Subcutaneous abdominal adipose tissue (tissue), 5 donors: ENCODE data around the gene PBXIP1.
A peak's percentile ranks its signal among the peaks of the same experiment; 100 is the strongest.

Experiments used
- H3K27ac ChIP-seq: one replicate; pipeline ENCODE4 v1.7.0; 2013; ENCODE audit warnings: low read depth, mild to moderate bottlenecking, inconsistent platforms, low read length, moderate library complexity
- H3K27me3 ChIP-seq, 5 donors: one replicate each; pipeline ENCODE4 v1.7.0; 2013; ENCODE audit warnings: low read length in 5 of 5, inconsistent platforms in 1 of 5; ENCODE audit not compliant: control insufficient read depth in 5 of 5, insufficient read depth in 4 of 5
- H3K36me3 ChIP-seq, 5 donors: one replicate each; pipeline ENCODE4 v1.7.0; 2013; ENCODE audit warnings: low read length in 5 of 5; ENCODE audit not compliant: control insufficient read depth in 5 of 5, insufficient read depth in 5 of 5
- H3K4me1 ChIP-seq, 5 donors: one replicate each; pipeline ENCODE4 v1.7.0; 2013; ENCODE audit warnings: low read length in 5 of 5, mild to moderate bottlenecking in 3 of 5, moderate library complexity in 1 of 5; ENCODE audit not compliant: control insufficient read depth in 5 of 5, insufficient read depth in 5 of 5
- H3K4me3 ChIP-seq, 5 donors: one replicate each; pipeline ENCODE4 v1.7.0; 2013; ENCODE audit warnings: low read length in 5 of 5, low read depth in 1 of 5
- H3K9ac ChIP-seq, 5 donors: one replicate each; pipeline ENCODE4 v1.7.0; 2013; ENCODE audit warnings: low read length in 5 of 5, mild to moderate bottlenecking in 4 of 5, moderate library complexity in 3 of 5
- H3K9me3 ChIP-seq, 5 donors: one replicate each; pipeline ENCODE4 v1.7.0; 2013; ENCODE audit warnings: low read length in 5 of 5; ENCODE audit not compliant: control insufficient read depth in 5 of 5
- donor health status: healthy.
- donor health status: healthy.
- donor health status: healthy.
- donor health status: healthy.
- donor health status: healthy.

Gene PBXIP1

GRCh38 chr1:154937988-154938386 is 17.9 kb downstream of the PBXIP1 start:
- Histone ChIP-seq H3K4me3 (peak overlapping the region in 4 of 5 donors; percentile 95 to 99 (median 96)), H3K27ac (peak overlapping the region; percentile 100), H3K4me1 (peaks cover 11 to 57% (median 52%) of the 10 kb centered on the region in 5 donors), H3K27me3 (no peaks in the 10 kb centered on the region), H3K36me3 (no peaks in the 10 kb centered on the region), H3K9me3 (no peaks in the 10 kb centered on the region), H3K9ac (peak overlapping the region; percentile 82 to 97 (median 94))

GRCh38 chr1:154937085-154937987 is 18.6 kb downstream of the PBXIP1 start:
- no peaks in the 10 kb centered on the region for H3K27me3 ChIP-seq
- H3K4me1 ChIP-seq, result peaks cover 7 to 51% (median 46%) of the 10 kb centered on the region in 5 donors
- peak overlapping the region; percentile 100 for H3K27ac ChIP-seq
- peak overlapping the region; percentile 82 to 97 (median 94) for H3K9ac ChIP-seq
- peak overlapping the region; percentile 85 to 99 (median 95) for H3K4me3 ChIP-seq
- no peaks in the 10 kb centered on the region for H3K9me3 ChIP-seq
- H3K36me3 ChIP-seq, result peaks cover 0 to under 1% (median 0%) of the 10 kb centered on the region in 5 donors

- H3K36me3 ChIP-seq, result peaks cover 0 to 7% (median 5%) of the 10 kb centered on the region in 5 donors
- no peaks in the 10 kb centered on the region for H3K9me3 ChIP-seq
- no peaks in the 10 kb centered on the region for H3K27me3 ChIP-seq
- H3K4me1 ChIP-seq, result peaks cover 2 to 44% (median 39%) of the 10 kb centered on the region in 5 donors
- H3K27ac ChIP-seq, result peak within 1 kb of the TSS; percentile 100
- H3K9ac ChIP-seq, result peak within 1 kb of the TSS; percentile 83 to 97 (median 94)
- H3K4me3 ChIP-seq, result peak within 1 kb of the TSS; percentile 85 to 99 (median 95)
Measured at GRCh38 chr1:154936555-154937084, 19.3 kb downstream of the PBXIP1 start, which contains the start of gene PMVK. Gene PMVK (minus strand): TSS chr1:154936719. CDS start chr1:154936685, 34 bp downstream.

- H3K36me3 ChIP-seq, result peaks cover 0 to 12% (median 8%) of the 10 kb centered on the region in 5 donors
- H3K4me1 ChIP-seq, result peaks cover 0 to 37% (median 32%) of the 10 kb centered on the region in 5 donors
- H3K4me3 ChIP-seq, result peak overlapping the region; percentile 85 to 99 (median 95)
- peak overlapping the region; percentile 100 for H3K27ac ChIP-seq
- H3K9me3 ChIP-seq, result no peaks in the 10 kb centered on the region
- peak overlapping the region; percentile 83 to 97 (median 94) for H3K9ac ChIP-seq
- no peaks in the 10 kb centered on the region for H3K27me3 ChIP-seq
Measured at GRCh38 chr1:154935749-154936554, 19.9 kb downstream of the PBXIP1 start.

GRCh38 chr1:154934358-154934948 is 21.4 kb downstream of the PBXIP1 start:
- H3K9me3 ChIP-seq, result no peaks in the 10 kb centered on the region
- no peaks in the 10 kb centered on the region for H3K27me3 ChIP-seq
- peaks cover 0 to 26% (median 20%) of the 10 kb centered on the region in 5 donors for H3K4me1 ChIP-seq
- H3K9ac ChIP-seq, result no peak overlapping the region
- H3K36me3 ChIP-seq, result peaks cover 0 to 23% (median 14%) of the 10 kb centered on the region in 5 donors
- H3K27ac ChIP-seq, result no peak overlapping the region
- no peak overlapping the region for H3K4me3 ChIP-seq

GRCh38 chr1:154931940-154932487 is 23.9 kb downstream of the PBXIP1 start:
- no peak overlapping the region for H3K27ac ChIP-seq
- peaks cover 0 to 40% (median 27%) of the 10 kb centered on the region in 5 donors for H3K36me3 ChIP-seq
- H3K4me3 ChIP-seq, result no peak overlapping the region
- H3K9ac ChIP-seq, result no peak overlapping the region
- H3K4me1 ChIP-seq, result peaks cover 0 to 15% (median 13%) of the 10 kb centered on the region in 5 donors
- H3K27me3 ChIP-seq, result no peaks in the 10 kb centered on the region
- H3K9me3 ChIP-seq, result no peaks in the 10 kb centered on the region

- Histone ChIP-seq H3K27ac (no peak overlapping the region), H3K36me3 (peaks cover 0 to 80% (median 65%) of the 10 kb centered on the region in 5 donors)
Measured at GRCh38 chr1:154926201-154926600, 29.7 kb downstream of the PBXIP1 start.

GRCh38 chr1:154925335-154926170 is 30.3 kb downstream of the PBXIP1 start:
- H3K9ac ChIP-seq, result peak overlapping the region in 1 of 5 donors; percentile 56
- no peaks in the 10 kb centered on the region for H3K9me3 ChIP-seq
- H3K4me3 ChIP-seq, result no peak overlapping the region
- peaks cover 0 to 7% (median 0%) of the 10 kb centered on the region in 5 donors for H3K4me1 ChIP-seq
- no peaks in the 10 kb centered on the region for H3K27me3 ChIP-seq
- no peak overlapping the region for H3K27ac ChIP-seq
- peaks cover 0 to 78% (median 62%) of the 10 kb centered on the region in 5 donors for H3K36me3 ChIP-seq

More at GRCh38 chr1:154926201-154926600, 29.7 kb downstream of the PBXIP1 start:
- H3K4me3 ChIP-seq, result no peak overlapping the region
- no peaks in the 10 kb centered on the region for H3K9me3 ChIP-seq
- no peaks in the 10 kb centered on the region for H3K27me3 ChIP-seq
- H3K4me1 ChIP-seq, result peaks cover 0 to 7% (median 0%) of the 10 kb centered on the region in 5 donors
- no peak overlapping the region for H3K9ac ChIP-seq
